ENCODE data around the gene GIMD1.

The GIMD1 gene

DNA sequence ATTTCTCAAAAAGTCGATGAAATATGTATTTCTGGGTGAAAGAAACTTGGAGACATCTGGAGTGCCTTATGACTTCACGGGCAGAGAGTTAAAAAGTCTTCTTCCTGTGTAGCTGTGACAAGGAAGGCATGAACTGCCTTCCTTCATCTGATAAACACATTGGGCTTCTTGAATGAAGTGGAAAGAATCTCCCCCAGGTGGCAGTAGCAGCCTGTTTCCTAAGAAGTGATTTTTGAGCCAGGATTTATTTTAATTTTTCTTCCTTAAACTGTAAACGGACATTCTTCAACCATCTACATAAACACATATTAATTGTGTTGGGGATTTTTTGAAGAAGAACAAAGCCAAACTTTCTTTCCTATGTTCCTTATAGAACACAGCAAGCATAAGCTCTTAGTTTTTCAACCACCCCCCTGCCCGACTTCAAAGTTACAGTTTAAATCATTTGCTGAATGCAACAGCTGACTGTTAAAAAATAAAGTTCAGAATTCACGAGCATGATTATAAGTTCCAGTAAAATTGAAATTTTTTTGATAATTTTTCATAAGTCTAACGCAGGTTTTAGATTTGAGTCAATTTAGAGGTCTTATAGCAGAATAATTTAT, 980 bp upstream of the GIMD1 start:
- Histone ChIP-seq H3K79me1 (ENCODE audit: low read length) (no peaks in the 10 kb centered on the region), H3K36me3 (ENCODE audit: control insufficient read depth in 1 of 2, insufficient read depth in 2 of 2, low read length in 2 of 2) (no peaks in the 10 kb centered on the region), H3K4me1 (ENCODE audit: control insufficient read depth in 1 of 2, insufficient read depth in 2 of 2, low read length in 2 of 2) (no peaks in the 10 kb centered on the region), H2BK5ac (ENCODE audit: low read depth, low read length, poor library complexity) (no peak overlapping the region), H3K9ac (ENCODE audit: low read length) (no peak overlapping the region), H2AK5ac (ENCODE audit: low read length) (no peak overlapping the region), H3K27me3 (ENCODE audit: insufficient read depth, low read length) (no peaks in the 10 kb centered on the region), H2BK120ac (ENCODE audit: insufficient read depth, low read length, poor library complexity) (no peak overlapping the region), H3K4me3 (ENCODE audit: low read depth, low read length) (no peak overlapping the region), H4K91ac (ENCODE audit: low read depth, low read length) (no peak overlapping the region), H3K27ac (ENCODE audit: low read depth, low read length) (no peak overlapping the region), H3K4me2 (ENCODE audit: low read length) (no peak overlapping the region), H3K9me3 (ENCODE audit: insufficient read depth, low read depth, low read length) (no peaks in the 10 kb centered on the region), H4K8ac (ENCODE audit: low read depth, low read length) (no peak overlapping the region), H3K4ac (ENCODE audit: low read depth, low read length) (no peak overlapping the region), H4K12ac (ENCODE audit: low read depth, low read length) (no peak overlapping the region), H3K23ac (ENCODE audit: low read length) (no peak overlapping the region), H3K79me2 (ENCODE audit: control insufficient read depth, insufficient read depth, low read length, poor library complexity) (no peaks in the 10 kb centered on the region), H3K18ac (ENCODE audit: low read length) (no peak overlapping the region), H2BK12ac (ENCODE audit: low read length) (no peak overlapping the region), H2AFZ (ENCODE audit: insufficient read depth, low read length, poor library complexity) (no peak overlapping the region), H3K14ac (ENCODE audit: low read length) (no peak overlapping the region)
- DNase-seq: peak; percentile 30 to 68
- no CpG with 5 or more reads among the region's 6 CpGs for WGBS (ENCODE audit: extremely low coverage, insufficient coverage, insufficient read length)

GRCh38 chr4:106367072-106367471, 1.5 kb downstream of the GIMD1 start:
- no peak overlapping the region for H2AK5ac ChIP-seq (ENCODE audit: low read length)
- H2AFZ ChIP-seq (ENCODE audit: insufficient read depth, low read length, poor library complexity): no peak overlapping the region
- H2BK120ac ChIP-seq (ENCODE audit: insufficient read depth, low read length, poor library complexity): no peak overlapping the region
- no peaks in the 10 kb centered on the region for H3K4me1 ChIP-seq (ENCODE audit: control insufficient read depth in 1 of 2, insufficient read depth in 2 of 2, low read length in 2 of 2)
- no peak overlapping the region for H3K27ac ChIP-seq (ENCODE audit: low read depth, low read length)
- H3K79me2 ChIP-seq (ENCODE audit: control insufficient read depth, insufficient read depth, low read length, poor library complexity): no peaks in the 10 kb centered on the region
- H4K91ac ChIP-seq (ENCODE audit: low read depth, low read length): no peak overlapping the region
- no peak for DNase-seq
- H3K4me2 ChIP-seq (ENCODE audit: low read length): no peak overlapping the region
- no peak overlapping the region for H3K14ac ChIP-seq (ENCODE audit: low read length)
- H3K79me1 ChIP-seq (ENCODE audit: low read length): no peaks in the 10 kb centered on the region
- no peak overlapping the region for H3K18ac ChIP-seq (ENCODE audit: low read length)
- no peak overlapping the region for H2BK5ac ChIP-seq (ENCODE audit: low read depth, low read length, poor library complexity)
- no CpG with 5 or more reads among the region's 5 CpGs for WGBS (ENCODE audit: extremely low coverage, insufficient coverage, insufficient read length)
- no peak overlapping the region for H2BK12ac ChIP-seq (ENCODE audit: low read length)
- H3K9ac ChIP-seq (ENCODE audit: low read length): no peak overlapping the region
- H4K8ac ChIP-seq (ENCODE audit: low read depth, low read length): no peak overlapping the region
- H3K36me3 ChIP-seq (ENCODE audit: control insufficient read depth in 1 of 2, insufficient read depth in 2 of 2, low read length in 2 of 2): no peaks in the 10 kb centered on the region
- no peak overlapping the region for H4K12ac ChIP-seq (ENCODE audit: low read depth, low read length)
- no peaks in the 10 kb centered on the region for H3K27me3 ChIP-seq (ENCODE audit: insufficient read depth, low read length)
- no peak overlapping the region for H3K4me3 ChIP-seq (ENCODE audit: low read depth, low read length)
- no peak overlapping the region for H3K4ac ChIP-seq (ENCODE audit: low read depth, low read length)
- H3K9me3 ChIP-seq (ENCODE audit: insufficient read depth, low read depth, low read length): no peaks in the 10 kb centered on the region
- no peak overlapping the region for H3K23ac ChIP-seq (ENCODE audit: low read length)

DNA sequence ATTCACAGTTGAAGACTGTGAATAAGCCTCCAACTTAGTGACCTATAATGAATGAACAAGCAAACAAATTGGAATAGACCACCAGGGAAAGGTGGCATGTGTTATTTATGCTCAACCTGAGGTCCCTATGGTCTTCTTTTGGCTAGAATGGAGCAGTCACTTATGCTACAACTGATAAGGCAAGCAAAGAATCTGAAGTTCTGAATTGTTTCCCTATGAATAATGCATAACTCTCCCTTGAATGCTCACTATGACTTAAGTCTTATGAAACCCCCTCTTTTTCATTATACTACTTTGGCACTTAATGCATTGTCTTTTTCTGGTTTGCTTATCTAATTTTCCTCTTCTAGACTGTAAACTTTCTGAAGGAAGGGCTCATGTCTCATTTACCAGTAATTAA, 2.6 kb downstream of the GIMD1 start:
- Histone ChIP-seq H2BK5ac (ENCODE audit: low read depth, low read length, poor library complexity) (no peak overlapping the region), H2BK12ac (ENCODE audit: low read length) (no peak overlapping the region), H3K4me2 (ENCODE audit: low read length) (no peak overlapping the region), H3K79me1 (ENCODE audit: low read length) (no peaks in the 10 kb centered on the region), H3K14ac (ENCODE audit: low read length) (no peak overlapping the region), H3K18ac (ENCODE audit: low read length) (no peak overlapping the region), H4K91ac (ENCODE audit: low read depth, low read length) (no peak overlapping the region), H2AK5ac (ENCODE audit: low read length) (no peak overlapping the region), H3K27ac (ENCODE audit: low read depth, low read length) (no peak overlapping the region), H3K4ac (ENCODE audit: low read depth, low read length) (no peak overlapping the region), H3K27me3 (ENCODE audit: insufficient read depth, low read length) (no peaks in the 10 kb centered on the region), H4K12ac (ENCODE audit: low read depth, low read length) (no peak overlapping the region), H3K4me1 (ENCODE audit: control insufficient read depth in 1 of 2, insufficient read depth in 2 of 2, low read length in 2 of 2) (no peaks in the 10 kb centered on the region), H3K23ac (ENCODE audit: low read length) (no peak overlapping the region), H2AFZ (ENCODE audit: insufficient read depth, low read length, poor library complexity) (no peak overlapping the region), H3K36me3 (ENCODE audit: control insufficient read depth in 1 of 2, insufficient read depth in 2 of 2, low read length in 2 of 2) (no peaks in the 10 kb centered on the region), H3K4me3 (ENCODE audit: low read depth, low read length) (no peak overlapping the region), H3K9me3 (ENCODE audit: insufficient read depth, low read depth, low read length) (no peaks in the 10 kb centered on the region), H3K9ac (ENCODE audit: low read length) (no peak overlapping the region), H3K79me2 (ENCODE audit: control insufficient read depth, insufficient read depth, low read length, poor library complexity) (no peaks in the 10 kb centered on the region), H4K8ac (ENCODE audit: low read depth, low read length) (no peak overlapping the region), H2BK120ac (ENCODE audit: insufficient read depth, low read length, poor library complexity) (no peak overlapping the region)
- DNase-seq: peak; percentile 4 to 69

GRCh38 chr4:106365613-106366012, 3.0 kb downstream of the GIMD1 start:
- Histone ChIP-seq H4K8ac (ENCODE audit: low read depth, low read length) (no peak overlapping the region), H3K27me3 (ENCODE audit: insufficient read depth, low read length) (no peaks in the 10 kb centered on the region), H3K14ac (ENCODE audit: low read length) (no peak overlapping the region), H3K36me3 (ENCODE audit: control insufficient read depth in 1 of 2, insufficient read depth in 2 of 2, low read length in 2 of 2) (no peaks in the 10 kb centered on the region), H2AK5ac (ENCODE audit: low read length) (no peak overlapping the region), H3K4ac (ENCODE audit: low read depth, low read length) (no peak overlapping the region), H3K79me1 (ENCODE audit: low read length) (no peaks in the 10 kb centered on the region), H3K9ac (ENCODE audit: low read length) (no peak overlapping the region), H4K12ac (ENCODE audit: low read depth, low read length) (no peak overlapping the region), H3K4me3 (ENCODE audit: low read depth, low read length) (no peak overlapping the region), H2BK12ac (ENCODE audit: low read length) (no peak overlapping the region), H2AFZ (ENCODE audit: insufficient read depth, low read length, poor library complexity) (no peak overlapping the region), H4K91ac (ENCODE audit: low read depth, low read length) (no peak overlapping the region), H3K23ac (ENCODE audit: low read length) (no peak overlapping the region), H2BK5ac (ENCODE audit: low read depth, low read length, poor library complexity) (no peak overlapping the region), H3K9me3 (ENCODE audit: insufficient read depth, low read depth, low read length) (no peaks in the 10 kb centered on the region), H3K4me1 (ENCODE audit: control insufficient read depth in 1 of 2, insufficient read depth in 2 of 2, low read length in 2 of 2) (no peaks in the 10 kb centered on the region), H3K4me2 (ENCODE audit: low read length) (no peak overlapping the region), H3K18ac (ENCODE audit: low read length) (no peak overlapping the region), H3K79me2 (ENCODE audit: control insufficient read depth, insufficient read depth, low read length, poor library complexity) (no peaks in the 10 kb centered on the region), H2BK120ac (ENCODE audit: insufficient read depth, low read length, poor library complexity) (no peak overlapping the region), H3K27ac (ENCODE audit: low read depth, low read length) (no peak overlapping the region)
- DNase-seq: peak; percentile 25 to 82
- WGBS (ENCODE audit: extremely low coverage, insufficient coverage, insufficient read length): no CpG with 5 or more reads among the region's 1 CpG
